Left renal cortex interstitium (tissue), 4 donors: ENCODE data around the gene FANCC. TPM values are rescaled to one million over a fixed set of nuclear protein-coding genes. Genes with fewer than 3 reads are reported as not detected.

Experiments used
- DNase-seq, 4 donors: peaks; one replicate each; pipeline ENCODE4 v3.0.0-alpha.2; 2013; ENCODE audit warnings: low read depth in 4 of 4, low spot score in 2 of 4, missing footprints in 1 of 4
- polyA plus RNA-seq, 4 donors: library from polyadenylated mRNA; unstranded; fragments of 120-200 nt; gene quantifications; one replicate each; pipeline ENCODE4 v1.2.1, GENCODE V29; 2013; ENCODE audit not compliant: insufficient read length in 4 of 4

FANCC gene
- polyA plus RNA-seq, 4 donors: 21.2 to 26.8 (median 23.1) TPM

DNA sequence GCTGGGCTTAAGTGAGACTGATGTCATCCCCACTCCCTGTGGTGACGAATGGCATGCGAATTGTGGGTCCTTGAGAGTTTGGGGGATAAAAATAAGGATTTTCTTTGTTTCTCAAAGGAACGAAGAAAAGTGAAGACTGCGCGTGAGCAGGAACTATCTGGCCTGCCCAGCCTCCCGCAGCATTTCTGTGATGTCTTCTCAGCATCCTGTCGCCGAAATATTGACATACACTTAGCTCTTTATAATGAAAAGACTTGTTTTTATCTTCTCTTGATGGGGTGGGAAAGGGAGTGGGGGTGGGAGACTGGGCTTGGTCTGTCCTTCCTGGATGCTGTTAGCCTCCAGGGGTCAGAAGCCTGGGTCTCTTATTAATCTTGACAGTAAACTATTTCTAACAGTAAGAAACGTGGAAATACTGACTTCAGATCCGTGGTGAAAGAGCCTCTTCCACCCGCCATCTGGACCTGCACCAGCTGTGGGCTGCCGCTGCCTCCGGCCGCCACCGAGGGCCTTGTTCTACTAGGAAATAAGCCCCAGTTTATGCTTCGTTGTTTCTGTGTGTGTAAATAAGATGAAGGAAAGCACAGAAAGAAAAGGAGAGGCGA, 239.6 kb downstream of the FANCC start:
- DNase-seq: no peak

DNA sequence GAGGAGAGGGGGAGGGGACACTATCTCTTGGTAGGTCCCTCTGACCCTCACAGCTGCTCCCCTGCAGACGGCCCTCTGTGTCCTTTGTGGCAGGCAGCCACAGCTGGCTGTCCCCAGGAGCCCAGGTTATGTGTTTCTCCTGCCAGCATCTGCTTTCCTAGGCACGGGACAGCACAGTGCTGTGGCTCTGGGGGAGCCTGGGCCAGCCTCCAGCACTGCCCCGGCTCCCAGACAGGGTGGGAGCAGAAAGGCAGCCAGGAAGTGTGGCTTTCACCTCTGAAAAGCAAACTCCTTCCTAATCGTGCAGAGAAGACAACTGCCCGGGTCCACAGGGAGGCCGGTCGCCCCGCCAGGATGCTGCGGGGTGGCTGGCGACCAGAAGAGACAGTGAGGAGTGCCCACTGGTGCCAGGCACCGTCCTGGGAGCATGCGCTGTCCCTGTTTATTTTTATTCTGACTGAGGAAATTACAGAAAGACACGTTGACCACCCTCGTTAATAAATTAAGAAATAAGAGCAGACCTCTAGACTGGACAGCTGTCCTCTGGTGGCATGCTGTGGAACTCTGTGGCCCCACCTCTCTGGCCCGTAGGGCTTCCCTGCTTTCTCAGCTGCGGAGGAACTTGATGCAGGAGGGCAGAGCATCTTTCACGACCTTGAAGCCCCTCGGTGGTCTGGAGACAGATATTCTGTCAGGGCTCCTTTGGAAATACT, 240.3 kb downstream of the FANCC start:
- no peak for DNase-seq

DNA sequence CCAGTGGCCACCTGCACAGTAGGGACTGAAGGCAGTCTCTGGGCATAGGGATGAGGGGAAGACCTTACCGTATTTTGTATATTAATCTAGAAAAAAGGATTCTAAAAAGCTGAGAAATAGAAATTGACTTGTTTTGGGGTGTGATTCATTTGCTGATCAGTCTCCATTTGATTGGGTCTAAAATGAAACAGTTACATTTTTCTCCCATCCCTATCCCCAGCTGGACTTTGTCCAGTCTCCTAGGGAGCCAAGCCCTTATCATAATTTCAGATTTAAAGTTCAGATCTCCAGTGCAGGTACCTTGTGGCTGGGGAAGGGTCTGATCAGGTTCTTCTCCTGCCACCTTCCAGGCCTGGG, 240.8 kb downstream of the FANCC start:
- no peak for DNase-seq

DNA sequence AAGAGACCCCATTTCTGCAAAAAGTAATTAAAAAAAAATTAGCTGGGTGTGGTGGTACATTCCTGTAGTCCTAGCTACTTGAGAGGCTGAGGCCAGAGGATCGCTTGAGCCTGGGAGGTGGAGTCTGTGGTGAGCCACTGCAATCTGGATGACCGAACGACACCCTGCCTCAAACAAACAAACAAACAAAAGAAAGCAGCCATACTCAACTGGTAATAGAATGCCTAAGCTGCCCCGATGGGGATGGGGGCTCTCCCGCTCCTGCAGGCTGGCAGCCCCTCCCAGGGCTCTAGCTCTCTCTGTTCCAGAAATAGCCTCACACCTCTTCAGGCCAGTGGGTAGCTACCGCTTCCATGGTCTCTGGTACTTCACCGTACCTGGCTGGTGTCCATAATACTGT, 241.8 kb downstream of the FANCC start:
- no peak for DNase-seq

DNA sequence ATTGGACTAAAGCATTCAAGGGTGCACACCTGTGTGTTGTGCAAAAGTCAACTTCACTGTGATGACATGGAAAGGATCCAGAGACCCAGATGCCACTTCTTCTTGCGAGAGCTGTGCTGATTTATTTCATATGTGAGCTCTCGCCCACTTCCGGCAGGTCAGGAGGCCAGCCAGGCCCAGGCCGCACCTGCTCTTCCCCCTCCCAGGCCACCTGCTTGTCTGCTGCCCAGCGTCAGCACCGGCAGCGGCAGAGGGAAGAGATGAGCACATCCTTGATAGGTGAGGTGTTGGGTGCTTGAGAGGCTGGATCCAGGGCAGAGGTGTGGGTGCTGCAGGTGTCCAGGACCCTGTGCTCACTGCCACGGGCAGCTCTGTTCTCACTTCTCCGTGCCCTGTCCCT, 242.9 kb downstream of the FANCC start:
- DNase-seq: no peak

DNA sequence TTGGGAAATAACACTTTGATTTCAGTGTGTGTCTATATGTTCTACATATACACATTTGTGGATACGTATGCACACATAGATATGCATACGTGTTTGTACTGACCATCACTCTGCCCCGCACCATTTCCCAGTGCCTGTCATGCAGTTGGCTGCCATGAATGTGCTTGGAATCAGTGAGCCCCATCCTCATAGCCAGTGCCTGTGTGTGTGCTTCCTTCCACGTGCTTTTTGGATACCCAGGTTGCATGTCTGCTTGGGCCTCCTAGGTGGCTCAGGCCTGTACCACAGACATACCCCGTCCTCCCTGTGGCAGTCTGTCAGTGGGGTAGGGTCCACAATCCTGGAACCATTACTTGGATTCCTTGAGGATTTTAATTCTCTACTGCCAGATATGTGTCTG, 243.6 kb downstream of the FANCC start:
- DNase-seq: no peak

DNA sequence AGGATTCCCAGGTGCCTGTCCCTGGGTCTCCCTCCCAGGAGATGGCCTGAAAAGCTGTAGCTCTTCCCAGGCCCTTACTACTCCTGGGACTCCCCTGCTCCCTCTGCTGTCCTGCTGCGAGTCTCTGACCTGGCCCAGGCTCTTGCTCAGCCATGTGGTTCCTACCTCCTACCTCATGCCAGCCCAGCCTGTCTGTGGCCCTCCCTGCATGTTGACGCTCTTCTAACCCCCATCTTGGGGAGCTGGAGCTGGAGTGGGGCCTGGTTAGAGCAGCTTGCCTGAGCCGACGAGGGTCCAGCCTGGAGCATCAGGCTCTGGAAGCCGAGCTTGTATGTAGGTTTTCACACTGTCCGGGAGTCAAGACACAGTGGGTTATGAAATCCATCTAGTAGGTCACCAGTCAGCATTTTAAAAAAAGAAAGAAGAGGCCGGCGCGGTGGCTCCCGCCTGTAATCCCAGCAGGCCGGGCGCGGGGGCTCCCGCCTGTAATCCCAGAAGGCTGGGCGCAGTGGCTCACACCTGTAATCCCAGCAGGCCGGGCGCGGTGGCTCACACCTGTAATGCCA, 244.4 kb downstream of the FANCC start:
- DNase-seq: no peak

DNA sequence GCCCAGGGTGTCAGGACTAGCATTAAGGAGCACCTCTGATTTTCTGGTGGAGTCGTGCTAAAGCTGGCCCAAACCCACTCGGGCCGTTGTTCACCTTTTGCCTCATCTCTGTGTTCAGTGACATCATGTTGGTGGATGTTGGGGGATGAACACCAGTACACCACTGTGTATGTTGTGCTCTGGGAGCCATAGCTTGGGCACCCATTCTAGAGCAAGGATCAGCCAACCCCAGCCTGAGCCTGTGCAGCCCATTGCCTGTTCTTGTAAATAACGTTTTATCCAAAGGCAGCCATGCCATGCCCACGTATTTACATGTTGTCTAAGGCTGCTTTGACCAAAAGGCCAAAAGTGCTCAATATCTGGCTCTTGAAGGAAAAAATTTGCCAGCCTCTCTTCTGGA, 245.6 kb downstream of the FANCC start:
- no peak for DNase-seq

DNA sequence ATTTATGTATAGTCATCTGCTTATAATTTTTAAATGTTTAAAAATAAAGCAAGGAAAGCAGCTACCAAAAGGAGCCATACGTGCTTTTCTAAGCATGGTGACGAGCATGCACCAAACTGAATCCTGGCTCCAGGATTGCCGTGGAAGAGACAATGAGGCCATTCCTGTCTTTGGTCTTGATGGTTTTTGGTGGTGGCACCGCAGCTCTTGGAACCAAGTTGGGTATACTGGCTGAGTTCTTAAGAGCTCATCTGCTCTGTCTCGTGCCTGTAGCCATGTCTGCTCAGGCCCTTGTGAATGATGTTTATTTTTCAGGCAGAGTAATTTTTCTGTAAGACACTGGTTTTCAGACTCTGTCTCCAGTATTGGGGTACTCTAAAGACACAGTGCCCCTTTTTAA, 246.1 kb downstream of the FANCC start:
- DNase-seq: no peak

DNA sequence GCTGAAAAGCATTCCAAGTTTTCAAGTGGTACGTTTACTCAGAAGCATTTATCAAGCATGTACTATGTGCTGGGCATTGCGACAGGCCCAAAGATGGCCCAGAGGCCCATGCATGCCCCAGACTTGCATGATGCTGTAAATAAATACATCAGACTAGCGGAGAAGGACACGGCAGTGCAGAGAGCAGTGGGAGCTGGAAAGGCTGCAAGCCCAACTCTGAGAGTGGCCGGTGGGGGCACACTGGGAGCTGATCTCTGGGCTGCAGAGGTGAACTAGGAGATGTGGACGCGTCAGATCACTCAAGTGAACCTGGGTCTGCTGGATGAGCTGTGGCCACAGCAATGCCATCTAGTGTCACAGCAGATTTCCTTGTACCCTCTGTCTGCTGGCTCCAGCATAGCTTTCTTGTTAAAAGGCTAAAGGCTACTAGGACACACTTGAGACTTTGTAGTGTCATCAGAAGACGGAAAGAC, 246.9 kb downstream of the FANCC start:
- no peak for DNase-seq

DNA sequence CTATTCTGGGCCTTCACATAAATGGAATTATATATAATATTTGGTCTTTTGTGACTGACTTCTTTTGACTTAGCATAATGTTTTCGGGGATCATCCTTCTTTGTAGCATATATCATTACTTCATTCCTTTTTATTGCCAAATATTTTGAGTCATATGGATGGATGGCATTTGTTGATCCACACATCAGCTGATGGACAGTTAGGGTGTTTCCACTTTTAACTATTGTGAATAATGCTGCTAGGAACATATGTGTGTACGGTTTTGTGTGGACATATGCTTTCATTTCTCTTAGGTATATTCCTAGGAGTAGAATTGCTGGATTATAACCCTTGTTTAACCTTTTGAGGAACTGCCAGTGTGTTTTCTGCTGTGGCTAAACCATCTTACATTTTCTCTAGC, 249.6 kb downstream of the FANCC start:
- DNase-seq: no peak

DNA sequence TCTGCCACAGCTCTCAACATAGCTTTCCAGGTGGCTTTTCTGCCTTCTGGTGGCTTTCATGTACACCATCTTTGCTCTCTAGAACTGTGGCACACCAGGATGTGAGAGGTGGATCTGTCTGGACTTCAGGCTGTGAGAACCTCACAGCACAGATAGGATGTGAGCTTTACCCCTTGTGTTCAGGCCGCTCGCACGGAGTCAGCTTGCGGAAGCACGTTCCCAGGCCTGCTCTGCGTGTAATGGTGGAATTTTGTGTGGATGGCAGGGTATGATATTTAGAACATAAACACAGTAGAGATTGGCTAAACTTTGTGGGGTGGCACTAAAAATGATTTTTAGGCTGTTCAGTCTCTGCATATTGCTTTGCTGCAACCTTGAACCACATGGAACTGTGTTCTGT, 250.5 kb downstream of the FANCC start:
- DNase-seq: no peak

DNA sequence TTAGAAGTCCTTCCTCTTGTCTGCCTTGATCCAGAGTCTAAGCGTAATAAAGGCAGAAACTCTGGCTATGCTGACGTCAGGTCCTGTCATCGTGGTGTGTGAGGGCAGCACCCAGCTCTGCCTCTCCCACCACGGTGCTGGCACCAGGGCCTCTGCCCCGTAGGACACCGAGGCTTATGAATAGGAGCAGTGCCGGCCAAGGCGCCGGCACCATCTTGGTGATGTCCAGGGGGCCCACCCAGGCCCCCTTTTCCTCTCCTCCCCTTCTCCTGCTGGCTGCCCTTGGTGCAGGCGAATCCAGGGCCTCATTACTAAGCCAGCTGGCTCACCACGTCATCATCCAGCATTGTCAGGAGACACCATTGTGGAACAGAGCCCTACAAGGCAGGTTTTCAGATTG, 252.3 kb downstream of the FANCC start:
- DNase-seq: no peak

DNA sequence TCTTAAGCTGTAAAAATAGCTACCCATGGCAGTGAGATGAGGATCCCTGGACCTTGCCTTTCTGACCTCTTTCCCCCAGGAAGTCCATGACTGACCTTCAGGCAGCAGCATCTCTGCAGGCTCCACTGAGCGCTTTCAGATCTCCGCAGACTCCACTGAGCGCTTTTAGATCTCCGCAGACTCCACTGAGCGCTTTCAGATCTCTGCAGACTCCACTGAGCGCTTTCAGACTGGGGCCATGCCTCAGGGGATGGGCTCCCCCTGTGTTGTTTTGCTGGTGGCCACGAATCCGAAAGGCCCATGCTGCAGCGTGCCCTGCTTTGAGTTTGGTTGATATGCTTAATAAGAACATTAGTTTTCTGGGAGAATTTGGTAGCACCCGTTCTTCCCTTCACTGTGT, 254.2 kb downstream of the FANCC start:
- DNase-seq: no peak

DNA sequence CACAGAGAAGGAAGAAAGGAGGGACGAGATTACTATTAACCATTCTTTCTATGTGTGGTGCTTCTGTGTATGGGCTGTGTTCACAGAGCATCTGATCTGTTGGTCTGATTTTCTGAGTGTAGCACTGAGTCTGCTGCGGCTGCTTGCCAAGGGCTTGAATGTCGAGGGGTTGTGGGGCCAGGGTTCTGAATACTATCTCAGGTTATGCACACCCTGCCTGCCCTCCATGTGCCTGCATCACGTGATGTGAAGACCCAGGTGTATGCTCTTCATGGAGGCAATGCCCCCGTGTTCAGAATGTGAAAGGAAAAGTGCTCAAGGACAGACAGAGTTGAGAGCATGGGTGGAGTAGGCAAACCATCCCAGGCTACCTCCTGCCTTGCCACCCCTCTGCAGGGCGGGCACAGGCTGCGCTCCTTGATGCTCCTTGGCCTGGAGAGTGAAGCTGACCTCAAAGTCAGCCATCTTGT, 254.9 kb downstream of the FANCC start:
- DNase-seq: no peak

DNA sequence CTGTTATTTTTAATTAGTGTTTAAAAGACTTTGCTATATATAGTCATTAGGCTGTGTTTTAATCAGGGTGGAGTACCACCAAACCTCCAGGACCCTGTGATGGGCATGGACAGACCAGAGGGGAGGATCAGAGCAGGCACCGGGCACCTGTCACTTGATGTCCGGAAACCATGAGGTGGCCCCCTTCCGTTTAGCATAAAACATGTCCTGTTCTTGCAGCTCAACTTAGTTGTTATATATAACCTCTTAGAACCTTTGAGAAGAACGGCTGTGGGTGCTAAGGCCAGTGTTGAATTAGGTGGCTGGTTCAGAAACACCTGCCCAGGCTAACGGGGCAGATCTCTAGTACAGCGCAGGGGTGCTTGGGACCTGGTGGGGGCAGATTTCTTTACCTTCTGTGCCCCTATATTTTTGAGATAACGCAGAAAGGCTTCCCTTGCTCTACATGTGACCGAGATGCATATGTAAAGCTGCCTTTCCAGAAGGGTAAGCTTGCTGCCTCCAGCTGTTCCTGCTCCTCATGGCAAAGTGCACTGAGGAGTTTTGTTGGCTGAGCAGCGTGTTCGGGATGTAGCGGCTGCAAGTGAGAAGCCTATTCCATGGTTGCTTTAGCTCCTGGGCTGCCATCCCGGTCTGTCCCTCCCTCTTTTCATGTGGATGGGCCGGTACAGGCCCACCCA, 255.5 kb downstream of the FANCC start:
- no peak for DNase-seq

DNA sequence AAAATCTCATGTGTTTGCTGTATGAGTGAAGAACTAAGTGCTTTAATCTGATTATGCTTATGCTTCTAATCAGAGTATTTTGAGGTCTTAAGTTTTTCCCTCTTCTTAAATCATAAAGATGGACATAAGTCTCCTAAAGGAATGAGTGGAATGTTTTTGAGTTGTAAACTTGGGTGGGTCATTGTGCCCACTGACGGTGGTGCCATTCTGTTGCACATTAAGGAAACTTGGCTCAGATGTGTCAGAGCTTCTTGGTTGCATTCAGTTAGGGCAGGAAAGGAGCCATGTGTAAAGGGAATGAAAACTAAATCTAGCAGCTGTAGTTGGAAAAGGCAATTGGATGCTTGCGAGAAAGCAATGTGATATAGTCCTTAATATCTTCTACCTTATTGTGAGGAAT, 256.6 kb downstream of the FANCC start:
- no peak for DNase-seq

DNA sequence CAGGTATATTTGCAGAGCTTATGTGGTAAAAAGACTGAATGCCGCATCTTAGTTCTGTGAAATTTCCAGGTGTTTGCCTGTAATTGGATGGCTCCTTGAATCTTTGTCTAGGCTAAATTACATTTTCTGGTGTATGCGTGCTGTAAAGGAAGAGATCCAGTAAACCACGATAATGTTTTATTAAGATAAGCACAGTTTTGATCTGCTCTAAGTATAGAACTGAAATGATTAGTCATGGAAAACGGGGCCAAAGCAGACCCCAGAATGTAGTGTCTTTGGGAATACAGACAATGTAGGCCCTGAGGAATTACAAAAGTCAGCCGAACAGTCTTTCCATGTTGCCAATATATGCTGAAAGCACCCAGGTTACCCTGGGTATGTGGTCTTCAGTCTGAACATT, 257.3 kb downstream of the FANCC start:
- no peak for DNase-seq

DNA sequence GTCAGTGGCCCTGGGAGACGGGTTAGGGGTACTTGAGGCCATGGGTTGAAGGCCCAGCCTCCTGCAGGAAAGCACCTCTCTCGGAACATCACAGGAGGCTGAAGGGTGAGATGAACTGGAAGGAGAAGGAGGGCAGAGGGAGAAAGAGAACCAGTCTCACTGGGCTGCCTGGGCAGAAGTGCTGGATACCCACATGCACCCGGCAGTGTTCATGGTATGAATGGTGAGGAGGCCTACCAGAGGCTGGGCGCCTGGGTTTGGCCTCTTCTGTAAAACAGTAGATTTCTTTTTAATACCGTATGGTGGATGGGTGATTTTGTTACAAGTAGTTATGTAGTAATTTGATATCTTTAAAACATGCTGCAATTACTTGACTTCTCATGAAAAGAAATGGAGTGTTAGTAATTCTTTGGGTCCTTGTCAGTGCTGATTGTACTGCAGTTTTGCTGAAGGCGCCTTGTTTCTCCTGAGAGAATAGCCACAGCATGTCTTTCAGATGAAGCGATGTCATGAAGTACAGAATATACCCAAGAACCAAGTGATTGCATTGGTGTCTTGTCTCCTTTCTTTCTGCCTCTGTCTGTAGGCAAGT, 258.6 kb downstream of the FANCC start:
- no peak for DNase-seq

DNA sequence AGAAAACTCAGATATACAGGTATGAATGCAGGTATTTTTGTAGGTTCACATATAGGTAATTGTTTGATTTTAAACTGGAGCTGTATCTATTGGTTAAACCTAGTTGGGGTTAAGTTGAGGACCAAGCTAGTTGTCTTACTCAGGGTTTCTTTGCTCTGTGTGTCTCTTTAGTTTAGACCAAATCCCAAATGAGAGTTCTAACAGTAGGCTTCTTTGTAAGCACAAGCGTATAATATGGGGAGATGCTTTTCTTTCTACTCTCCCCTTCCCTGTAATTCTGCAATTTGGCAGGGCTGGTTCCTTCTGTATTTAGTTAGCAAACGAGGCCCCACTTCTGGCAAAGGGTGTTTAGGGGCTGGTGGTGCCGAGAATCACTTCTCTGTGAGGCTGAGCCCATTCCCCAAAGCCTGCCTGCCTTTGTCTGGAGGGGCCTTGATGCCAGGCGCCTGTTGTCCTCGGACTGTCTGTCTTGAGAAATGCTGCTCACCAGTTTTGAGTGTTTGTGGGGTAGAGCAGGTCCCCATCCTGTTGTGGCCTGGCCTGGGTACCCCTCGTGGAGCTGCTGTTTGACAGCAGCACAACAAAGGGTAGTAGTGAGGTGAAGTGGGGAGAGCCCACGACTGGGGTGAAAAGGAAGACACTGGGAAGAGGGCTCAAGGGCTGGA, 259.3 kb downstream of the FANCC start:
- no peak for DNase-seq

DNA sequence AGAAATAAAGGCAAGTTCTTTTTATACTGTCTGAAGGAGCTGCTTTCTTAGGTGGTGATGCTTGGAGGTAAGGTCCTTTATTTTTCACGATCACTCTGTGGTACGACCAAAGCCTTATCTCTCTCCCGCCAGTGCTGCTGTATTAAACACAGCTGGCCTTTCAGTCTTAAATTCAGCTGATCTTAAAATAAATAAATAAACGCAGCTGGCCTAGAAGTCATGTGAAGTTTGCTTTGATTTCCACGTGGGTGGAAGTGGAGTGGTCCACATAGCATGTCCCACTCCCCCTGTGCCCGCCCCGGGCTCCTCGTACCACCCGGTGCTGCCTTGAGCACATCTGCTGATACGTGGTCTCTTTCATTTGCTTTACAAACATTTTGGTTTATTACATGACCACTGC, 260.4 kb downstream of the FANCC start:
- DNase-seq: no peak
